AG08396 (cell line): ENCODE measurements around the gene TM7SF2.

Experiments used
- DNase-seq: peaks from one replicate; pipeline ENCODE4 v3.0.0; 2012; ENCODE audit warnings: low spot score, mixed read lengths

The TM7SF2 gene

DNA sequence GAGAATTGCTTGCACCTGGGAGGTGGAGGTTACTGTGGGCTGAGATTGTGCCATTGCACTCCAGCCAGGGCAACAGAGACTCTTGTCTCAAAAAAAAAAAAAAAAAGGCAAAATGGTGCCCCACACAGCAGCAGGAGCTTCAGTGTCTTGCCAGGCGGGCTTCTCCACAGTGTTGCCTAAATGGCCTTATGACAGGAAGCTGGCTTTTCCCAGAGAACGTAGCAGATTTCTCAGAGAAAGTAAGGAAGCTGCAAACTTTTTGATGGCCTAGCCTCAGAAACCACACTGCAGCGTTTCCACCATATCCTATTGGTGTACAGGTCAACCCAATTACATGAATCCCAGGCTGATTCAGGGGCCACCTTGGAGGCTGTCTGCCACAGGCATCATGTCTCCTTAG lies 45.7 kb downstream of the TM7SF2 start:
- no peak for DNase-seq

GRCh38 chr11:65159012-65159411 lies 47.3 kb downstream of the TM7SF2 start:
- DNase-seq, result no peak

GRCh38 chr11:65160643-65161042 lies 49.0 kb downstream of the TM7SF2 start:
- no peak for DNase-seq

DNA sequence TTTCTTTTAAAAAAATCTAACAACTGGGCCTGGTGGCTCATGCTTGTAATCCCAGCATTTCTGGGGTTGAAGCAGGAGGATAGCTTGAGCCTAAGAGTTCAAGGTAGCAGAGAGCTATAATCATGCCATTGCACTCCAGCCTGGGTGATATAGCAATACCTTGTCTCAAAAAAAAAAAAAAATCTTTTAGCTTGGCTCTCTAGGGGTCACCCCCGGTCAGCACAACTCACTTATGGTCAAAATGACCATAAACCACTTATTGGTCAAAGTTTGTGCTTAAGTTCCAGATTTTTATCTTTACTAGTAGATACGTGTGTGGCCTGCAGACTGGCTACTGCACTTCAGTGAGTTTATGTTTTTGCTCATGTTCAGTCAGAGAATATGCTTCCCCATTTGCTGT lies 52.0 kb downstream of the TM7SF2 start:
- no peak for DNase-seq
